Inflammatory macrophage treated with lipopolysaccharide for 1 hour (primary cell): ENCODE results near the gene SH3BP2.

Source experiments
- DNase-seq, 2 donors: peaks; one replicate each; pipeline ENCODE4 v3.0.0-alpha.2; 2020 to 2022

The SH3BP2 gene

GRCh38 chr4:2804449-2804972 lies 11.6 kb downstream of the SH3BP2 start:
- DNase-seq: no peak

GRCh38 chr4:2804973-2805501 lies 12.2 kb downstream of the SH3BP2 start:
- DNase-seq: no peak

- no peak for DNase-seq
Measured at GRCh38 chr4:2805712-2806389, 13.0 kb downstream of the SH3BP2 start.

- no peak for DNase-seq
Measured at GRCh38 chr4:2806390-2807355, 13.8 kb downstream of the SH3BP2 start.

- no peak for DNase-seq
Measured at GRCh38 chr4:2807571-2807970, 14.7 kb downstream of the SH3BP2 start.

- DNase-seq: no peak
Measured at GRCh38 chr4:2808001-2808400, 15.1 kb downstream of the SH3BP2 start.

DNA sequence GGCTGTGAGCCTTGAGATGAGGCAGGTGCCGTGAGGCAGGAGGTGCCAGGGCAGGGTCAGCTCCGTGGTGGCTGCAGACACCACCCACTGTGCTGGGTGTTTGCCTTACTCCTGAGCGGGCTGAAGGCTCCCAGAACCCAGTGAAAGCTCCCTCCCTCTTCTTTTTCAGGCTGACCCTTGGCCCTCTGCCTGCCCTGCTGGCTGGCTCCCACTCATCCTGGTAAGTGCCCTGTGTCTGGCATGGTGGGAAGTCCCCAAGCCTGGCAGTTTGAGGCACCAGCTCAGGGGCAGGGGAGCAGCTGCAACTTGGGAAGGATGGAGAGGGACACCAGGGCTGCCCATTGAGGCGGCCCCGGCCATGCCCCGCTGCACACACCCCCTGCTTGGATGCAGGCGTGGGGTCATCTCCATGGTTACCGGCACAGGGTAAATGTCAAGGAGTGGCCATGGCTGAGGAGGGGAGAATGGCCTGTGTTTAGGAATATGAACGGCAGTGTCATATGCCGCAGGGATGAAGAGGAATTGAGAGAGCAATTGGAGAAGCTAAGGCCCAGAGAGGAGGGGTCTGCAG lies 16.8 kb downstream of the SH3BP2 start:
- DNase-seq: peak; percentile 18 to 68

DNA sequence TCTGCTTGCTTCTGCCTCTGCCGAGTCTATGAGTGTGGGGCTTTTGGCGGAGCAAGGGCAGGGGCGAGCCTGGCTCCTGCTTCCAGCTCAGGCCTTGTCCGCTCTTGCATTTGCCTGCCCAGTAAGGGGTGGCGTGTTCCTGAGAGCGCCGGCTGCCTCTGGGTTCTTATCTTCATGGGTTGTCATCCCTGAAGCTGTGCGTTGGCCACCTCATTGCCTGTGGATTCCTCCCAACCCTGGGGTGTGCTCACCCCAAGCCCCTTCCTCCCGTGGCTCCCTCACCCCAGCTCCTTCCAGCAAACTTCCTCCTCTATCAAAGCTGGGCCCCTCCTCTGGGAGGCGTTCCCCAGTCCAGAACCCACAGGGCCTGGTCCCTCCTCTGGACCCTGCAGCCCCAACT lies 17.5 kb downstream of the SH3BP2 start:
- DNase-seq: no peak

DNA sequence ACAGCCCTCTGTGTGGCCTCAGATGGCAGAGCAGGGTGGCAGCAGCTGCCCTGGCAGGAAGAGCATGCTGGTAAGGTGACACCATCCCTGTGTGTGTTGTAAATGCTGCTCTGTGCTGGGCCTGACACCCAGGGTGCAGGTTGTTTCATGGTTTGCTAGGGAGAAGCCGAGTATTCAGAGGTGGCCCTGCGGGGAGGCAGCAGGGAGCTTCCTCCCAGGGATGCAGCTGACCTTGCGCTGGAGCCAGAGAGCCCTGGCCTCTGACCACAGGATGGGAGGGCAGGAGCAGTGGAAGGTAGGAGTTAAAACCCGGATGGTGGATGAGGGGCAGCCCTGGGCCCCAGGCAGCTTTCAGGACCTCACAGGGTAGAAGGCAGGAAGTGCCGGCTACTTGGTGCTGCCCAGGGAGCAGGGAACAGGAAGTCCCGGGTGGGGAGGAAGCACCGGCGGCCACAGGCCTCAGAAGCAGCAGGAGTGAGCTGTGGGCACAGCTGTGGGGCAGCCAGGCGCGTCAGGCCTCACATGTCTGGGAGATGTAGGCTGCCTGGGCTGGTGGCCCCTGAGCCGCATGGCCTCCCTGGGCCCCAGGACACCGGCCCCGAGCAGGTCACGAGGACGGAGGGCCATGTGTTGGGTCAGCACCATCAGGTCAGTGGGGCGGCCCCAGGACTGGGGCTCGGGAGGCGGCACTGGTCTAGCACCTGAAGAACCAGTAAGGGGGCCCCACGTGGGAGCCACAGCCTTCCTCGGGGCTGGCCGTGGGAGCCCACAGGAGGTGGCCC lies 19.1 kb downstream of the SH3BP2 start:
- peak; percentile 75 to 85 for DNase-seq

GRCh38 chr4:2812612-2813354 lies 19.9 kb downstream of the SH3BP2 start:
- DNase-seq: peak in 1 of 2 donors; percentile 20

DNA sequence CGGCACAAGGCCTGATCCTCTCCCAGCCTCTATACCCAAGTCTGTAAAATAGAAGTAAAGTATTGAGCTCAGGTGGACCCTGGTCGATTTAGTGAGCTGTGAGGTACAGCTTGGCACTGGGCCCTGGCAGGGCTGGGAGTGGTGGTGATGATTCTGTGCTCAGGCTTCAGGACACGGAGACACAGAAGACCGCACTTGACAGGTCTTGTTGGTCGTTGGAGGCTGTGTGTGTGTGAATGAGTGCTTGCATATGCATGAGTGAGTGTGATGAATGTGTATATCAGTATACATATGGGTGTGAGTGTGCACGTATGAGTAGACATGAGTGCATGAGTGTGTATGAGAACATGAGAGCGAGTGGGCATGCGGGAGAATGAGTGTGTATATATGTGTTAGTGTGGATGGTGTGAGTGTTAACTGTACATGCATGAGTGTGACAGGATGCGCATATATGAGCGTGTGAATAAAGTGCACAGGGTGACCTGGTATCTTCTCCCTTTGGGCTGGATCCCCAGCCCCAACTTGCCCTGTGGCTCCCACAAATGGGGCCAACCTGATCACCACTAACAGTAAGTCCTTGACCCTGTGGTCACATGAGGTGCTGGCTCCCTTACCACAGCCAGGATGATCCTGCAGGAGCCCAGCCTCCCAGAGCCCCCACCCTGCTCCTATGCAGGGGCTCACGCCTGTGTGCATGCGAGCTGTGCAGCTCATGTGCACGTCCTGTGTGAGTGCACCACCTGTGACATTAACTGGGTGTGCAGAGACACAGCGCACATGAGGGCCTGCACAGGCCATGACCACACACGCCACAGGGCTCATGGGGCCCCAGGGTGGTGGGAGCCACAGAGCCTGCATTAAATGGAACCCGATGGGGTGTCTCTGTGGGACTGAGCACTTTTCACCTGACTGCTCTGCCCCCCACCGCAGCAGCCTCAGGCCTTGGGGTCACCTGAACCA lies 20.8 kb downstream of the SH3BP2 start:
- DNase-seq: no peak

DNA sequence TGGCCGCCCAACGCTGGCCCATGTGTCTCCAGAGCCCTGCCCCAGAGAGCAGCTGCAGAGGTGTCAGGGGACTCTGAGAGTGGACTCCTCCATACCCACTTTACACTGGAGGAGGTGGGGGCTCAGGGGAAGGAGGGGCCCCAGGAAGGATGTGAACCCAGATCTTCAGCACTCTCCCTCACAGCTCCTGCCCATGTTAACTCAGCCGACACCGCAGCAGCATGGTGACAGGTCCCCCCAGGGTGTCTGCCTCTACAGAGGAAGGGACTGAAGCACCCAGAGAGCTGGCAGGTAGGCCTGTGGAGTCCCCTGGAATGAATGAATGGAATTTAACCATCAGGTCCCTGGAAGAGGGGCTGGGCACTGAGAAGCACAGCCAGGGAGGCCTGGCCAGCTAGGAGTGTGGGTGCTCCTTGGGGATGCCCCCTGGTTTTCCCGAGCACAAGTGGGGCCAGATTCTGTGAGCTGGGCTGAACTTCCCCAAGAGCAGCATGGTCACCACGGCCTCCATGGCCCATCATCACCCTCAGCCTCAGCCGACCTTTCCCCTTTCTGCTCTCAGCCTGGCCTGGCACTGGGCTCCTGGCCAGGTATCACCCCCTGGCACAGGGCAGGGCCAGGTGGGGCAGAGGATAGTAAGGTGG lies 21.9 kb downstream of the SH3BP2 start:
- DNase-seq: peak; percentile 52 to 74

- no peak for DNase-seq
Measured at GRCh38 chr4:2816401-2816954, 23.6 kb downstream of the SH3BP2 start.

- no peak for DNase-seq
Measured at GRCh38 chr4:2817137-2817536, 24.3 kb downstream of the SH3BP2 start.

- no peak for DNase-seq
Measured at GRCh38 chr4:2817701-2818350, 24.9 kb downstream of the SH3BP2 start.

DNA sequence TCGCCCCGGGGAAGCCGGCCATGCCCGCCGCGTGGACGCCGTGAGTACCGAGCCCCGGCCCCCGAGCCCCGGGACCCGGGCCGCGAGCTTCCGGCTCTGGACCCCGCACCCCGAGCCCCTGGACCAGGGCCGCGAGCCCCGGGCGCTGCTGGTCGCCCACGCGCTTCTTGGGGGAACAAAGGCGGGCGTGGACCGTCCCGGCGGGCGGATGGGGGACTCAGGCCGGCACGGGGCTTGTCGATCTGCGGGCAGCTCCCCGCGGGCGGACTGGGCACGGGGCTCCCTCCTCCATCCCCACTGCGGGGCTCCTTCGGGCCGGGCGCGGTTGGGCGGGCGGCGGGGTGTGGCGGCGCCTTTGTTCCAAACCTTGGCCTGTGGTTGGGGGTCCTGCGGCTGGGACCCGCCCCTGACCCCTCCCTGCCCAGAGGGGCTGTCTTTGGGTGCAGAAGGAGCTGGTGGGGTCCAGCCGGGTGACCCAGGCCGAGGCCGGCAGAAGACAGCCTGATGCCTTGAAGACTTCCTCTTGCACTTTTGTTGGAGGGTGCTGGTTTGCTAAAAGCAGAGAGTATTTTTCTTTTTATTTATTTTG lies 25.6 kb downstream of the SH3BP2 start:
- no peak for DNase-seq

DNA sequence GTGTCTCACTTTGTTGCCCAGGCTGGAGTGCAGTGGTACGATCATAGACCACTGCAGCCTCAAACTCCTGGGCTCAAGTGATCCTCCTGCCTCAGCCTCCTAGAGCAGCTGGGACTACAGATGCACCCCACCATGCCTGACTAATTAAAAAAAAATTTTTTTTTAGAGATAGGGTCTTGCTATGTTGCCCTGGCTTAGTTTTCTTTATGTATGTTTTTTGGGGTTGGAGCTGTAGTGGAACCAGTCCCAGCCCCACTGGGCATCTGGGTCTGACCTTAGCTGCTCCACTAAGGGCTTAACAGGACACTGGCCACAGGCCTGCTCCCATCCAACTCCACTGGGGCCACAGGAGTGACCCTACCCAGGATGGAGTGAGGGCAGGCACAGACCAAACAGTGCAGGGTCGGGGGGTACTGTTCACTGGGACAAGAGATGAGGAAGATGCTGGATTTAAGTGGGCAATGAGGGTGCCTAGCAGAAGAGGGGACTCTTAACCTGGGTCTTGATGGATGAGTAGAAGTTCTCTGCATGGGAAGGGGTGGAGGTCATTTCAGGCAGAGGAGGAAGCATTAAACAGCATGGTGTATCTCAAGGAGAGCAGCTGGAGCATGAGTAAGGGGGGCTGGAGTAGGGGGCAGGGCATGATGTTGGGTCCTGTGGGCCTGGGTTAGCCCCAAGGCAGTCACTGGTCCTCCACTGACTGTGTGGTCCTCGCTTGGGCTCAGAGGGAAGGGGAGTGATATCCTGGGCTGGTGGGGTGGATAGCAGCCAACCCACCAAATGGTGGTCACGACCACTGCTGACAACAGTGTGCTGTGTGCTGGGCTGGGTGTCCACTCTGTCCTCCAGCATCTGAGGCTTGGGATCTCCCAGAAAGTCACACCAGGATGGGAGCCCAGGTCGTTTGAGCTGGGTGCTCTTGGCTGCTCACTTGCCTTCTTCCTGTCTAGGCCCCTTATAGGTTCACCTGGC lies 26.6 kb downstream of the SH3BP2 start:
- DNase-seq: no peak
